ENCODE data around the gene KAZN. TPM values are rescaled to one million over a fixed set of nuclear protein-coding genes. Genes with fewer than 3 reads are reported as not detected.

The KAZN gene
- total RNA-seq, 1 donor from 2014 or later: 2.8 TPM

- Histone ChIP-seq H3K36me3 (ENCODE audit: control insufficient read depth, insufficient read depth, low read length) (no peaks in the 10 kb centered on the region), H3K4me3 (ENCODE audit: low read depth, low read length) (no peak overlapping the region), H3K27me3 (ENCODE audit: control insufficient read depth, insufficient read depth, low read length) (no peaks in the 10 kb centered on the region)
- DNase-seq (ENCODE audit: low read depth): no peak
- no peak for TF ChIP-seq CTCF (IDR thresholded peaks at IDR 0.05; ENCODE audit: insufficient read depth, low read length, poor library complexity, severe bottlenecking)
Measured at GRCh38 chr1:14932034-14932638, 333.7 kb downstream of the KAZN start.

- H3K27me3 ChIP-seq (ENCODE audit: control insufficient read depth, insufficient read depth, low read length): no peaks in the 10 kb centered on the region
- no peak for DNase-seq (ENCODE audit: low read depth)
Measured at GRCh38 chr1:14934867-14935266, 336.4 kb downstream of the KAZN start.

DNA sequence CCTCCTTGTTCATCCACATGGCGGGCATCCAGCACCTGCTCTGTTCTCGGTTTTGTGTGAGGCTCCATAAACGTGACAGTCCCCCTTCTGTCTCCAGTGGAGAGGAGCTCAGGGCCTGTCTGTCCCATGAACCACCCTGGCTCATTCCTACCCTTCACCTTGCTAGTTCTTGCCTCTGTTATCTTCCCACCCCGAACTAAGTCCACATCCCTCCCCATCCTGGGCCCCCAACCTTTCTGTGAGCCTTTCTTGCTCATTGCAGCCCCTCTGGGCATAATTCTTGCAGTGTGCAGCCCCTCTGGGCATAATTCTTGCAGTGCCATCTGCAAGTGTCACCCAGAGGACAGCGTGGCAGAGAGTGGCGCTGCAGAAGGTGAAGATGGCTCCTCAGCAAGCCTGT is 338.3 kb downstream of the KAZN start:
- Histone ChIP-seq H3K27me3 (ENCODE audit: control insufficient read depth, insufficient read depth, low read length) (no peaks in the 10 kb centered on the region), H3K36me3 (ENCODE audit: control insufficient read depth, insufficient read depth, low read length) (no peaks in the 10 kb centered on the region), H3K4me3 (ENCODE audit: low read depth, low read length) (no peak overlapping the region)
- no peak for DNase-seq (ENCODE audit: low read depth)
- TF ChIP-seq CTCF (IDR thresholded peaks at IDR 0.05; ENCODE audit: insufficient read depth, low read length, poor library complexity, severe bottlenecking): no peak

More at GRCh38 chr1:14934867-14935266, 336.4 kb downstream of the KAZN start:
- no peaks in the 10 kb centered on the region for H3K36me3 ChIP-seq (ENCODE audit: control insufficient read depth, insufficient read depth, low read length)
- no peak overlapping the region for H3K4me3 ChIP-seq (ENCODE audit: low read depth, low read length)
- TF ChIP-seq CTCF (IDR thresholded peaks at IDR 0.05; ENCODE audit: insufficient read depth, low read length, poor library complexity, severe bottlenecking): no peak

DNA sequence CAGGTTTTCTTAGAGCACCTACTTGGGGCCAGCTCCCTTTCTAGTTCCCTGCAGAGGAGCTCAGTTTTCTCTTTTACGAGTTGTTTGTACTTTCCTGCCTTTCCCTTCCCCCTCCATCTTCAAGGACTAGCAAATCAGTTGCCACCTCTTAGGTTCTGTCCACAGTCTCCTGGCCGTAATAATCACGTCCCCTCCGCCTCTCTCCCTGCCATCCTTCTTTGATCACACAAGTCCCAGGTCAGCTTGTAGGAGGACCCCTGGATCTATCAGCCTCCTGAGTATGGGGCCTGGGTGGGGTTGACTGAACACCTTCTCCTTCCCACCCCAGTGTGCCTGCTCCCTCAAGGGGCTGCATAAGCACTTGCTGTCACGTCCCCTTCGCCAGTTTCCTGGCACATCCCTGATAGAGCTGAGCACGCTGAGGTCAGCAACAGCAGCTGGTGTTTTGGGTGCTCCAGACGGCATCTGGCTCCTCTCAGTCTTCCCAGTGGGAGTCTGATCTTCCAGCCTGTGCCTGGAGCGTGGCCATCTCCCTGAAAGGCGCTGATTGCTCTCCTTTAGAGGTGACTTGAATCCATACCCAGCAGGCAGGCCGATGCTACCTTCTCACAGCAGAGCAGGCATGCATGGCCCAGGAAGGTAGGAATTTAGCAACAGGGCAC is 338.9 kb downstream of the KAZN start:
- no peak for TF ChIP-seq CTCF (IDR thresholded peaks at IDR 0.05; ENCODE audit: insufficient read depth, low read length, poor library complexity, severe bottlenecking)
- Histone ChIP-seq H3K4me3 (ENCODE audit: low read depth, low read length) (no peak overlapping the region), H3K27me3 (ENCODE audit: control insufficient read depth, insufficient read depth, low read length) (no peaks in the 10 kb centered on the region), H3K36me3 (ENCODE audit: control insufficient read depth, insufficient read depth, low read length) (no peaks in the 10 kb centered on the region)
- DNase-seq (ENCODE audit: low read depth): no peak

- no peak for TF ChIP-seq CTCF (IDR thresholded peaks at IDR 0.05; ENCODE audit: insufficient read depth, low read length, poor library complexity, severe bottlenecking)
- Histone ChIP-seq H3K27me3 (ENCODE audit: control insufficient read depth, insufficient read depth, low read length) (no peaks in the 10 kb centered on the region), H3K36me3 (ENCODE audit: control insufficient read depth, insufficient read depth, low read length) (no peaks in the 10 kb centered on the region), H3K4me3 (ENCODE audit: low read depth, low read length) (no peak overlapping the region)
- no peak for DNase-seq (ENCODE audit: low read depth)
Measured at GRCh38 chr1:14939527-14940284, 341.2 kb downstream of the KAZN start.

All from kidney epithelial cell (primary cell).